ACC112 (cell line): ENCODE data around the gene STX8.

Source experiments
- H2AFZ ChIP-seq: fragments of 200-600 bp; sonication (generic); one replicate; pipeline ENCODE4 v1.6.0; 2017; ENCODE audit warnings: antibody characterized with exemption, low read length; ENCODE audit not compliant: unreplicated experiment
- H3K27ac ChIP-seq: fragments of 200-600 bp; sonication (generic); 2 replicates; pipeline ENCODE4 v1.5.1; 2014; ENCODE audit warnings: low read depth, mild to moderate bottlenecking, antibody characterized with exemption, low read length, moderate library complexity
- H3K27me3 ChIP-seq: fragments of 200-600 bp; sonication (generic); 2 replicates; pipeline ENCODE4 v1.6.1; 2014; ENCODE audit warnings: mild to moderate bottlenecking, antibody characterized with exemption, low read length, moderate library complexity, mixed read lengths; ENCODE audit not compliant: insufficient read depth
- H3K36me3 ChIP-seq: fragments of 200-600 bp; sonication (generic); 2 replicates; pipeline ENCODE4 v1.6.1; 2016; ENCODE audit warnings: mild to moderate bottlenecking, antibody characterized with exemption, low read length, moderate library complexity, mixed read lengths; ENCODE audit not compliant: insufficient read depth
- H3K4me1 ChIP-seq: fragments of 200-600 bp; sonication (generic); one replicate; pipeline ENCODE4 v1.6.1; 2016; ENCODE audit warnings: low read length, mixed read lengths; ENCODE audit not compliant: insufficient read depth, unreplicated experiment, control insufficient read depth
- H3K4me3 ChIP-seq: fragments of 200-600 bp; sonication (generic); 2 replicates; pipeline ENCODE4 v1.5.1; 2014; ENCODE audit warnings: mild to moderate bottlenecking, low read depth, low read length
- H3K79me2 ChIP-seq: fragments of 200-600 bp; sonication (generic); one replicate; pipeline ENCODE4 v1.6.0; 2016; ENCODE audit warnings: low read length; ENCODE audit not compliant: control insufficient read depth, unreplicated experiment, insufficient read depth

STX8 gene

GRCh38 chr17:9228408-9229159 lies 347.0 kb downstream of the STX8 start:
- Histone ChIP-seq H3K4me1 (no peaks in the 10 kb centered on the region), H3K27me3 (no peaks in the 10 kb centered on the region), H3K79me2 (no peaks in the 10 kb centered on the region), H2AFZ (no peak overlapping the region), H3K27ac (no peak overlapping the region), H3K4me3 (no peak overlapping the region), H3K36me3 (no peaks in the 10 kb centered on the region)

GRCh38 chr17:9227819-9228407 lies 347.7 kb downstream of the STX8 start:
- no peak overlapping the region for H3K27ac ChIP-seq
- H3K27me3 ChIP-seq, result no peaks in the 10 kb centered on the region
- H3K79me2 ChIP-seq, result no peaks in the 10 kb centered on the region
- no peaks in the 10 kb centered on the region for H3K36me3 ChIP-seq
- no peaks in the 10 kb centered on the region for H3K4me1 ChIP-seq
- no peak overlapping the region for H2AFZ ChIP-seq
- H3K4me3 ChIP-seq, result no peak overlapping the region

GRCh38 chr17:9226794-9227135 lies 348.9 kb downstream of the STX8 start:
- Histone ChIP-seq H3K4me1 (no peaks in the 10 kb centered on the region), H3K36me3 (no peaks in the 10 kb centered on the region), H3K27me3 (no peaks in the 10 kb centered on the region), H3K79me2 (no peaks in the 10 kb centered on the region), H3K4me3 (no peak overlapping the region), H3K27ac (no peak overlapping the region), H2AFZ (no peak overlapping the region)

GRCh38 chr17:9226130-9226793 lies 349.4 kb downstream of the STX8 start:
- Histone ChIP-seq H2AFZ (no peak overlapping the region), H3K36me3 (no peaks in the 10 kb centered on the region), H3K79me2 (no peaks in the 10 kb centered on the region), H3K27ac (no peak overlapping the region), H3K27me3 (no peaks in the 10 kb centered on the region), H3K4me1 (no peaks in the 10 kb centered on the region), H3K4me3 (no peak overlapping the region)

GRCh38 chr17:9225305-9226101 lies 350.1 kb downstream of the STX8 start:
- no peak overlapping the region for H3K4me3 ChIP-seq
- H3K36me3 ChIP-seq, result no peaks in the 10 kb centered on the region
- H3K27ac ChIP-seq, result no peak overlapping the region
- H2AFZ ChIP-seq, result no peak overlapping the region
- no peaks in the 10 kb centered on the region for H3K79me2 ChIP-seq
- no peaks in the 10 kb centered on the region for H3K27me3 ChIP-seq
- no peaks in the 10 kb centered on the region for H3K4me1 ChIP-seq

GRCh38 chr17:9224485-9224884 lies 351.1 kb downstream of the STX8 start:
- Histone ChIP-seq H3K4me3 (no peak overlapping the region), H2AFZ (no peak overlapping the region), H3K79me2 (no peaks in the 10 kb centered on the region), H3K36me3 (no peaks in the 10 kb centered on the region), H3K27me3 (no peaks in the 10 kb centered on the region), H3K4me1 (no peaks in the 10 kb centered on the region), H3K27ac (no peak overlapping the region)

GRCh38 chr17:9223531-9223930 lies 352.1 kb downstream of the STX8 start:
- no peaks in the 10 kb centered on the region for H3K27me3 ChIP-seq
- no peak overlapping the region for H3K4me3 ChIP-seq
- no peaks in the 10 kb centered on the region for H3K79me2 ChIP-seq
- H3K4me1 ChIP-seq, result no peaks in the 10 kb centered on the region
- no peak overlapping the region for H3K27ac ChIP-seq
- H2AFZ ChIP-seq, result no peak overlapping the region
- no peaks in the 10 kb centered on the region for H3K36me3 ChIP-seq

GRCh38 chr17:9221922-9222180 lies 353.8 kb downstream of the STX8 start:
- Histone ChIP-seq H3K36me3 (no peaks in the 10 kb centered on the region), H3K4me1 (peaks cover 6% of the 10 kb centered on the region), H3K4me3 (no peak overlapping the region), H3K79me2 (no peaks in the 10 kb centered on the region), H2AFZ (no peak overlapping the region), H3K27ac (no peak overlapping the region), H3K27me3 (no peaks in the 10 kb centered on the region)

- Histone ChIP-seq H3K27ac (no peak overlapping the region), H2AFZ (no peak overlapping the region), H3K36me3 (no peaks in the 10 kb centered on the region), H3K4me3 (no peak overlapping the region), H3K4me1 (peaks cover 6% of the 10 kb centered on the region), H3K79me2 (no peaks in the 10 kb centered on the region), H3K27me3 (no peaks in the 10 kb centered on the region)
Measured at GRCh38 chr17:9221147-9221921, 354.3 kb downstream of the STX8 start.

GRCh38 chr17:9220398-9221146 lies 355.0 kb downstream of the STX8 start:
- H3K79me2 ChIP-seq, result no peaks in the 10 kb centered on the region
- no peaks in the 10 kb centered on the region for H3K27me3 ChIP-seq
- no peak overlapping the region for H2AFZ ChIP-seq
- H3K27ac ChIP-seq, result no peak overlapping the region
- H3K36me3 ChIP-seq, result no peaks in the 10 kb centered on the region
- peaks cover 6% of the 10 kb centered on the region for H3K4me1 ChIP-seq
- no peak overlapping the region for H3K4me3 ChIP-seq
